Testis (tissue), 3 donors: ENCODE data around the gene RALGAPA1. TPM values are rescaled to one million over a fixed set of nuclear protein-coding genes. Genes with fewer than 3 reads are reported as not detected.
"Not testable (repeated sequence)": the region's sequence is repeated elsewhere in the genome, so short reads cannot be mapped to it uniquely, and the experiment has no call there.

Experiments used
- DNase-seq: peaks from one replicate; pipeline ENCODE4 v3.0.0-alpha.2; 2019
- H3K27ac ChIP-seq, 2 donors: fragments of 200-600 bp; sonication (generic); one replicate each; pipeline ENCODE4 v1.5.1; 2019
- H3K27me3 ChIP-seq: fragments of 200-600 bp; sonication (generic); one replicate; pipeline ENCODE4 v1.5.1; 2019
- H3K36me3 ChIP-seq: fragments of 200-600 bp; sonication (generic); one replicate; pipeline ENCODE4 v1.5.1; 2017; ENCODE audit warnings: low read depth; ENCODE audit errors: missing control alignments
- H3K4me1 ChIP-seq: fragments of 200-600 bp; sonication (generic); one replicate; pipeline ENCODE4 v1.5.1; 2019
- H3K4me3 ChIP-seq, 2 donors: fragments of 200-600 bp; sonication (generic); one replicate each; pipeline ENCODE4 v1.5.1; 2017 to 2019
- H3K9me3 ChIP-seq: fragments of 200-600 bp; sonication (generic); one replicate; pipeline ENCODE4 v1.5.1; 2017
- POLR2A ChIP-seq: fragments of 450-650 bp; IDR thresholded peaks from one replicate; pipeline ENCODE4 v1.6.1; 2017; ENCODE audit warnings: antibody characterized with exemption, mild to moderate bottlenecking, moderate library complexity
- WGBS, 2 donors: methylation state at CpG; one replicate each; pipeline ENCODE4 v1.1.5; 2018; 5-methylcytosine and 5-hydroxymethylcytosine counted together
- intact Hi-C: fragments of 100-400 bp; cut with DNase I; formaldehyde crosslinking; loops from one replicate; pipeline ENCODE4 v1.15.1; 2023; ENCODE audit warnings: low total_unique reads
- polyA plus RNA-seq: library from polyadenylated mRNA; stranded (reverse); fragments of 350-450 nt; fragmentation: Illumina TruSeq; extraction: RNeasy Lipid Tissue Mini Kit (QIAGEN cat#74804); gene quantifications from one replicate; pipeline ENCODE4 v1.2.3, GENCODE V29; 2014; ENCODE audit warnings: low read depth, low replicate concordance; ENCODE audit not compliant: insufficient read depth
- total RNA-seq, 2 donors: library from RNA; depleted of rRNA; stranded (reverse); fragments of >200 nt; gene quantifications; one replicate each; pipeline ENCODE4 v1.2.3, GENCODE V29; 2016
- TF ChIP-seq, protein P1 (sequence below), 3 experiments: fragments of 450-650 bp in 2 of 3; fragments of 200-600 bp in 1 of 3; sonication (generic) in 1 of 3; IDR thresholded peaks; one replicate each; pipeline ENCODE4 v1.5.1; 2016 to 2019; ENCODE audit warnings: antibody characterized with exemption in 3 of 3, mild to moderate bottlenecking in 2 of 3, moderate library complexity in 1 of 3

Gene RALGAPA1
- total and polyA plus RNA-seq, 3 donors from 2014 or later: 25.6 to 111 (median 75.1) TPM

DNA sequence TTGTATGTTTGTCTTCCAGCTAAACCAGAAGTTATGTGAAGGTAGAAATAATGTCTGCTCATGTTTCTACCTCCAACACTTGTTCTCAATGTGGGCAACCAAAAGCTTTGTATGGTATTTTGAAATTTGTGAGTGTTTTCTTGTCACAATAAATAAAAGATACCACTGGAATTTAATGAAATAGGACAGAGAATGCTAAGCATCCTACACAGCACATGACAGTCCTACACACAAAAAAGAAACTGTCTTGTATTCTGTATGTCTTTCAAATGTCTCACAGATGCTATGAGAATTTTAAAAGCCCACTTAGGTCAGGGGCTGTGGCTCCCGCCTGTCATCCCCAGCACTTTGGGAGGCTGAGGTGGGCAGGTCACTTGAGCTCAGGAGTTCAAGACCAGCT lies 68.9 kb downstream of the RALGAPA1 start:
- H3K36me3 ChIP-seq: no peaks in the 10 kb centered on the region
- intact Hi-C loops: no loop called here

DNA sequence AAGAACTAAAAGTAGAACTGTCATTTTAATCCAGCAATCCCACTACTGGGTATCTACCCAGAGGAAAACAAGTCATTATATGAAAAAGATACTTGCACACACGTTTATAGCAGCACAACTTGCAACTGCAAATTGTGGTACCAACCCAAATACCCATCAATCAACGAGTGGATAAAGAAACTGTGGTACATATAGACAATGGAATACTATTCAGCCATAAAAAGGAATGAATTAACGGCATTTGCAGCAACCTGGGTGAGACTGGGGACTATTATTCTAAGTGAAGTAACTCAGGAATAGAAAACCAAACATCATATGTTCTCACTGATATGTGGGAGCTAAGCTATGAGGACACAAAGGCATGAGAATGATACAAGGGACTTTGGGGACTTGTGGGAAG lies 73.9 kb downstream of the RALGAPA1 start:
- H3K9me3 ChIP-seq, H3K4me1 ChIP-seq, intact Hi-C loops, H3K27ac ChIP-seq, H3K4me3 ChIP-seq, DNase-seq, H3K36me3 ChIP-seq, H3K27me3 ChIP-seq: not testable (repeated sequence)
- 88 to 91% methylated on average over 3 of the region's 3 CpGs for WGBS, 2 donors

More for the DNA sequence above, 68.9 kb downstream of the RALGAPA1 start:
- DNase-seq: no peak
- Histone ChIP-seq H3K27me3 (no peaks in the 10 kb centered on the region), H3K27ac (no peak overlapping the region), H3K9me3 (no peaks in the 10 kb centered on the region), H3K4me1 (no peaks in the 10 kb centered on the region), H3K4me3 (no peak overlapping the region)
- WGBS, 2 donors: 91 to 100% methylated on average over 1 of the region's 1 CpG
- TF ChIP-seq POLR2A: no peak
- TF ChIP-seq, protein P1, sequence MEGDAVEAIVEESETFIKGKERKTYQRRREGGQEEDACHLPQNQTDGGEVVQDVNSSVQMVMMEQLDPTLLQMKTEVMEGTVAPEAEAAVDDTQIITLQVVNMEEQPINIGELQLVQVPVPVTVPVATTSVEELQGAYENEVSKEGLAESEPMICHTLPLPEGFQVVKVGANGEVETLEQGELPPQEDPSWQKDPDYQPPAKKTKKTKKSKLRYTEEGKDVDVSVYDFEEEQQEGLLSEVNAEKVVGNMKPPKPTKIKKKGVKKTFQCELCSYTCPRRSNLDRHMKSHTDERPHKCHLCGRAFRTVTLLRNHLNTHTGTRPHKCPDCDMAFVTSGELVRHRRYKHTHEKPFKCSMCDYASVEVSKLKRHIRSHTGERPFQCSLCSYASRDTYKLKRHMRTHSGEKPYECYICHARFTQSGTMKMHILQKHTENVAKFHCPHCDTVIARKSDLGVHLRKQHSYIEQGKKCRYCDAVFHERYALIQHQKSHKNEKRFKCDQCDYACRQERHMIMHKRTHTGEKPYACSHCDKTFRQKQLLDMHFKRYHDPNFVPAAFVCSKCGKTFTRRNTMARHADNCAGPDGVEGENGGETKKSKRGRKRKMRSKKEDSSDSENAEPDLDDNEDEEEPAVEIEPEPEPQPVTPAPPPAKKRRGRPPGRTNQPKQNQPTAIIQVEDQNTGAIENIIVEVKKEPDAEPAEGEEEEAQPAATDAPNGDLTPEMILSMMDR (IDR thresholded peaks at IDR 0.05): no peak

DNA sequence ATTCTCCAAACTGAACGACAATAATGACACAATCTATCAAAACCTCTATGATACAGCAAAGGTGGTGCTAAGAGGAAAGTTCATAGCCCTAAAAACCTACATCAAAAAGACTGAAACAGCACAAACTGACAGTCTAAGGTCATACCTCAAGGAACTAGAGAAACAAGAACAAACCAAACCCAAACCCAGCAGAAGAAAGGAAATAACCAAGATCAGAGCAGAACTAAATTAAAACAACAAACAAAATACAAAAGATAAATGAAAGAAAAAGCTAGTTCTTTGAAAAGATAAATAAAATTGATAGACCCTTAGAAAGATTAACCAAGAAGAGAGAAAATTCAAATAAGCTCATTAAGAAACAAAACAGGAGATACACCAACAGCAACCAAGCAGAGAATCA lies 75.6 kb downstream of the RALGAPA1 start:
- H3K4me1 ChIP-seq, H3K9me3 ChIP-seq, intact Hi-C loops, H3K27ac ChIP-seq, DNase-seq, H3K27me3 ChIP-seq, H3K36me3 ChIP-seq, H3K4me3 ChIP-seq: not testable (repeated sequence)
- 70 to 88% methylated on average over 1 of the region's 1 CpG for WGBS, 2 donors

DNA sequence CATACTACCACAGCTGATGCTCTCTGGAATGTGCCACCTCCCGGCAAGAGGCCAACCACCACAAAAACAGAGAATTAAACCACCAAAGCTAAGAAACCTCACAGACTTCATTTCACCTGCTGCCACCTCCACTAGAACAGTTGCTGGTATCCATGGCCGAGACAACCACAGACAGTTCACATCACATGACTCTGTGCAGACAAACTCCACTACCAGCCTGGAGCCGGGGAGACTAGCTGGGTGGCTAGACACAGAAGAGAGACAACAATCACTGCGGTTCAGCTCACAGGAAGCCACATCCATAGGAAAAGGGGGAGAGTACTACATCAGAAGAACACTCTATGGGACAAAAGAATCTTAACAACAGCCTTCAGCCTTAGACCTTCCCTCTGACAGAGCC lies 78.2 kb downstream of the RALGAPA1 start:
- no peaks in the 10 kb centered on the region for H3K27me3 ChIP-seq
- WGBS, 2 donors: 93 to 100% methylated on average over 4 of the region's 4 CpGs
- no peaks in the 10 kb centered on the region for H3K9me3 ChIP-seq
- TF ChIP-seq POLR2A: no peak
- TF ChIP-seq, protein P1 (IDR thresholded peaks at IDR 0.05): no peak
- no peaks in the 10 kb centered on the region for H3K4me1 ChIP-seq
- intact Hi-C loops: no loop called here
- no peak overlapping the region for H3K27ac ChIP-seq
- no peaks in the 10 kb centered on the region for H3K36me3 ChIP-seq
- DNase-seq: no peak
- no peak overlapping the region for H3K4me3 ChIP-seq

DNA sequence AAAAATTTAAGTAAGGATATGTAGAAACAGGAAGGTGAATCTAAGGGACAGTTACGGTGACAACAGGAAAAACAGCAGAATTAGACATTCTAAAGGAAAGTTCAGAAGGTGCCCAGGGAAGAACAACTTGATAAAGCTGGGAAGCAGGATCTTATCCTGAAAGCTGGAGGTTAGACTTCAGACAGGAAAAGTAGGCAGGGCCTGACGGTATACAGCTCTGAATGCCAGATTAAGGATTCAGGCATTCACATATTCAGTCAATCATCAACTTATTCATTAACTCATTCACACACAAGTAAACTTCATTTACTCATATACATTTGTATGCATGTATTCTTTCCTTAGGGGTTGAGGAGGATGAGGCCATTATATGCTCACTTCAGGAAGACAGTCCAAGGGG lies 81.3 kb downstream of the RALGAPA1 start:
- no peak overlapping the region for H3K4me3 ChIP-seq
- TF ChIP-seq, protein P1 (IDR thresholded peaks at IDR 0.05): no peak
- TF ChIP-seq POLR2A: no peak
- WGBS, 2 donors: 94 to 97% methylated on average over 2 of the region's 2 CpGs
- intact Hi-C loops: no loop called here
- H3K9me3 ChIP-seq: no peaks in the 10 kb centered on the region
- H3K27me3 ChIP-seq: no peaks in the 10 kb centered on the region
- H3K27ac ChIP-seq: no peak overlapping the region
- H3K4me1 ChIP-seq: no peaks in the 10 kb centered on the region
- H3K36me3 ChIP-seq: no peaks in the 10 kb centered on the region
- DNase-seq: no peak

DNA sequence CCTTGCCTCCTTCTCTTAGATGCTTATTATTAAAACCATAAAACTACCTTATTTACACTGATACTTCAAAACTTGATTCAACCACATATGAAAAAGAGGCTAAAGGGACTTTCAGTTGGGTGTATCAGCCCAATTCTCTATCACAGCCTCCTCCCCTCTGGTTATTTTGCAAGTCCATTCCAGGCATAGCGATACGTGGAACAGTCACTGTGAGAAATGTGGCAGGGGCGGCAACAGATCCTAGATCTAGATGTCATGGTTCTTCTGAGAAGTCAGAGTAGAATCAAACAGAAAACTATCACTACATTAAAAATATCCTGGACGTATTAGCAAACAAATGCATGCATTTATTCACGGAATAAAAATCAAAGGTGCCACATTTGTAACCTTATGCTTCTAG lies 83.2 kb downstream of the RALGAPA1 start:
- H3K9me3 ChIP-seq: no peaks in the 10 kb centered on the region
- no peak overlapping the region for H3K4me3 ChIP-seq
- H3K36me3 ChIP-seq: no peaks in the 10 kb centered on the region
- no peak overlapping the region for H3K27ac ChIP-seq
- no peak for TF ChIP-seq POLR2A
- TF ChIP-seq, protein P1 (IDR thresholded peaks at IDR 0.05): no peak
- DNase-seq: no peak
- intact Hi-C loops: no loop called here
- 95 to 96% methylated on average over 5 of the region's 5 CpGs for WGBS, 2 donors
- H3K4me1 ChIP-seq: no peaks in the 10 kb centered on the region
- no peaks in the 10 kb centered on the region for H3K27me3 ChIP-seq
